Astrocyte (in vitro differentiated cells and primary cell): ENCODE data around the gene SATB2. TPM values are rescaled to one million over a fixed set of nuclear protein-coding genes. Genes with fewer than 3 reads are reported as not detected.

Experiments
- DNase-seq: peaks from one replicate; pipeline ENCODE4 v3.0.0-alpha.2; 2010; ENCODE audit warnings: low read depth
- FAIRE-seq: peaks from 2 replicates; lab custom pipeline; 2011; peaks lifted over from hg19 to GRCh38; lab: Jason Lieb, UNC
- H2AFZ ChIP-seq: 2 replicates; pipeline ENCODE4 v1.6.0; 2012; ENCODE audit warnings: low read depth, low read length, inconsistent platforms
- H3K27ac ChIP-seq: 2 replicates; pipeline ENCODE4 v1.5.1; 2011; ENCODE audit warnings: low read depth, low read length, inconsistent platforms
- H3K27me3 ChIP-seq: 2 replicates; pipeline ENCODE4 v1.6.0; 2011; ENCODE audit warnings: low read length, inconsistent platforms; ENCODE audit not compliant: insufficient read depth
- H3K36me3 ChIP-seq: 2 replicates; pipeline ENCODE4 v1.5.1; 2011; ENCODE audit warnings: low read length, inconsistent platforms; ENCODE audit not compliant: insufficient read depth
- H3K4me1 ChIP-seq: 2 replicates; pipeline ENCODE4 v1.5.1; 2011; ENCODE audit warnings: low read length, inconsistent platforms; ENCODE audit not compliant: insufficient read depth
- H3K4me2 ChIP-seq: 2 replicates; pipeline ENCODE4 v1.6.0; 2012; ENCODE audit warnings: low read length, inconsistent platforms
- H3K4me3 ChIP-seq: 2 replicates; pipeline ENCODE4 v1.5.1; 2011; ENCODE audit warnings: low read depth, mild to moderate bottlenecking, low read length, inconsistent platforms; ENCODE audit not compliant: insufficient read depth
- H3K79me2 ChIP-seq: 2 replicates; pipeline ENCODE4 v1.6.0; 2012; ENCODE audit warnings: mild to moderate bottlenecking, low read length, inconsistent platforms; ENCODE audit not compliant: insufficient read depth
- H3K9ac ChIP-seq: 2 replicates; pipeline ENCODE4 v1.6.0; 2012; ENCODE audit warnings: mild to moderate bottlenecking, low read length, inconsistent platforms
- H3K9me3 ChIP-seq: 2 replicates; pipeline ENCODE4 v1.5.1; 2012; ENCODE audit warnings: low read depth, mild to moderate bottlenecking, low read length, inconsistent platforms; ENCODE audit not compliant: insufficient read depth
- H4K20me1 ChIP-seq: 2 replicates; pipeline ENCODE4 v1.6.0; 2012; ENCODE audit warnings: low read length, inconsistent platforms; ENCODE audit not compliant: insufficient read depth
- H3K27ac Mint-ChIP-seq: one replicate; pipeline ENCODE4 v1.8.0; 2021; ENCODE audit warnings: mild to moderate bottlenecking, mixed read lengths; ENCODE audit not compliant: unreplicated experiment
- H3K27me3 Mint-ChIP-seq: one replicate; pipeline ENCODE4 v1.8.0; 2021; ENCODE audit warnings: low read depth, mixed read lengths; ENCODE audit not compliant: unreplicated experiment
- H3K36me3 Mint-ChIP-seq: one replicate; pipeline ENCODE4 v1.8.0; 2021; ENCODE audit warnings: low read depth, mixed read lengths; ENCODE audit not compliant: unreplicated experiment
- H3K4me1 Mint-ChIP-seq: one replicate; pipeline ENCODE4 v1.8.0; 2021; ENCODE audit warnings: low read depth, mixed read lengths; ENCODE audit not compliant: unreplicated experiment
- H3K4me3 Mint-ChIP-seq: one replicate; pipeline ENCODE4 v1.8.0; 2021; ENCODE audit warnings: mild to moderate bottlenecking, moderate library complexity, mixed read lengths; ENCODE audit not compliant: unreplicated experiment
- H3K9me3 Mint-ChIP-seq: one replicate; pipeline ENCODE4 v1.8.0; 2021; ENCODE audit warnings: mild to moderate bottlenecking, mixed read lengths; ENCODE audit not compliant: unreplicated experiment
- EZH2 ChIP-seq: IDR thresholded peaks from 2 replicates; pipeline ENCODE4 v1.6.1; 2012; ENCODE audit warnings: mild to moderate bottlenecking, low read length, inconsistent platforms; ENCODE audit not compliant: insufficient read depth
- total RNA-seq: library from RNA; stranded (reverse); gene quantifications from 2 replicates; pipeline ENCODE4 v1.2.1, GENCODE V29; 2021
- TF ChIP-seq, protein P1 (sequence below): IDR thresholded peaks from 2 replicates; pipeline ENCODE4 v1.5.1; 2011; ENCODE audit warnings: low read depth, mild to moderate bottlenecking, inconsistent platforms, low read length, moderate library complexity; ENCODE audit not compliant: insufficient read depth

SATB2 gene
- total RNA-seq, 1 donor from 2014 or later: 12.3 TPM

DNA sequence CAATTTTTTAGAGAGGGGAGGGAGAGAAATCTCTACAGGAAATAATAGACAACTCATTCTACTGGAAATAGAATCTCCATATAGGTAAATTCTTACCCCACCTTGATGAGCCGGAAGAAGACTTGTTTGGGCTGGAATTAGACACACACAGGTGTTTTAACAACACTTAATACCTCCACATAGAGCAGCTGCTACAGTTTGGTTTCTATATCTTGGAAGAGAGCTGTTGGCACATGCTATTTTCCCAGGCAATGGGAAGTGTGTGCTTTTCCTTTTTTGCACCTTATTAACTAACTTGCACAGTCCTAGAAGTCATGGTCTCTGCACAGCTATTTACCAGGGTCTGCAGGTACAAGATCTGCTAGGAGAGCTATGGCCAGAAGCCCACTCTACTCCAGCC, 73.7 kb downstream of the SATB2 start:
- Mint-ChIP-seq H3K9me3 (no peaks in the 10 kb centered on the region), H3K27me3 (no peaks in the 10 kb centered on the region), H3K4me3 (no peak overlapping the region), H3K36me3 (no peaks in the 10 kb centered on the region), H3K4me1 (no peaks in the 10 kb centered on the region), H3K27ac (no peak overlapping the region)
- H3K36me3 ChIP-seq: peaks cover 3% of the 10 kb centered on the region
- H3K27me3 ChIP-seq: no peaks in the 10 kb centered on the region
- H3K4me2 ChIP-seq: no peak overlapping the region
- DNase-seq: no peak
- no peak overlapping the region for H3K4me3 ChIP-seq
- no peak overlapping the region for H2AFZ ChIP-seq
- no peaks in the 10 kb centered on the region for H3K9me3 ChIP-seq
- H3K27ac ChIP-seq: no peak overlapping the region
- no peak for FAIRE-seq
- no peaks in the 10 kb centered on the region for H3K79me2 ChIP-seq
- peaks cover 2% of the 10 kb centered on the region for H3K4me1 ChIP-seq
- TF ChIP-seq EZH2: no peak
- TF ChIP-seq, protein P1, sequence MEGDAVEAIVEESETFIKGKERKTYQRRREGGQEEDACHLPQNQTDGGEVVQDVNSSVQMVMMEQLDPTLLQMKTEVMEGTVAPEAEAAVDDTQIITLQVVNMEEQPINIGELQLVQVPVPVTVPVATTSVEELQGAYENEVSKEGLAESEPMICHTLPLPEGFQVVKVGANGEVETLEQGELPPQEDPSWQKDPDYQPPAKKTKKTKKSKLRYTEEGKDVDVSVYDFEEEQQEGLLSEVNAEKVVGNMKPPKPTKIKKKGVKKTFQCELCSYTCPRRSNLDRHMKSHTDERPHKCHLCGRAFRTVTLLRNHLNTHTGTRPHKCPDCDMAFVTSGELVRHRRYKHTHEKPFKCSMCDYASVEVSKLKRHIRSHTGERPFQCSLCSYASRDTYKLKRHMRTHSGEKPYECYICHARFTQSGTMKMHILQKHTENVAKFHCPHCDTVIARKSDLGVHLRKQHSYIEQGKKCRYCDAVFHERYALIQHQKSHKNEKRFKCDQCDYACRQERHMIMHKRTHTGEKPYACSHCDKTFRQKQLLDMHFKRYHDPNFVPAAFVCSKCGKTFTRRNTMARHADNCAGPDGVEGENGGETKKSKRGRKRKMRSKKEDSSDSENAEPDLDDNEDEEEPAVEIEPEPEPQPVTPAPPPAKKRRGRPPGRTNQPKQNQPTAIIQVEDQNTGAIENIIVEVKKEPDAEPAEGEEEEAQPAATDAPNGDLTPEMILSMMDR: no peak
- no peaks in the 10 kb centered on the region for H4K20me1 ChIP-seq
- no peak overlapping the region for H3K9ac ChIP-seq

DNA sequence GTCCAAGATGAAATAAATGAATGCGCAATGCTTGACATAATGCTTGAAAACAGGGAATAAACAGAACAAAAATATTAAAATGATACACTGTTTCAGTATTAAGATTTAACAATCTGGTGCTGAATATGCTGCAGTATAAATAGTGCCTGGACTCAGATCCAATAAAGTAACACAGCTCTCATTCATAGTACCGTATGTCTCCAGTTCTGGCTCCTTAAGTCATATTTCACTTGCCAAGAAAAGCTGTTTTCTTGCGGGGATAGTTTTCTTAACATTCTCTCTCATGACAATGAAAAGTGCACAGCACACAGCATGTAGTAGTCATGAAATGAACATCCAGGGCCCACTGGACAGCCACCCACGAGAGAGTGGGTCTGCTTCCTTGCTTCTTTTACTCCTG, 74.7 kb downstream of the SATB2 start:
- no peak overlapping the region for H3K4me3 ChIP-seq
- Mint-ChIP-seq H3K4me1 (no peaks in the 10 kb centered on the region), H3K27ac (no peak overlapping the region), H3K27me3 (no peaks in the 10 kb centered on the region), H3K4me3 (no peak overlapping the region), H3K36me3 (peaks cover 4% of the 10 kb centered on the region), H3K9me3 (no peaks in the 10 kb centered on the region)
- FAIRE-seq: no peak
- no peaks in the 10 kb centered on the region for H3K79me2 ChIP-seq
- H3K4me1 ChIP-seq: peaks cover 2% of the 10 kb centered on the region
- peaks cover 3% of the 10 kb centered on the region for H3K36me3 ChIP-seq
- H3K27me3 ChIP-seq: no peaks in the 10 kb centered on the region
- TF ChIP-seq EZH2: no peak
- TF ChIP-seq, protein P1: no peak
- no peak overlapping the region for H3K4me2 ChIP-seq
- DNase-seq: no peak
- no peak overlapping the region for H3K27ac ChIP-seq
- no peak overlapping the region for H3K9ac ChIP-seq
- no peaks in the 10 kb centered on the region for H3K9me3 ChIP-seq
- no peaks in the 10 kb centered on the region for H4K20me1 ChIP-seq
- H2AFZ ChIP-seq: no peak overlapping the region

DNA sequence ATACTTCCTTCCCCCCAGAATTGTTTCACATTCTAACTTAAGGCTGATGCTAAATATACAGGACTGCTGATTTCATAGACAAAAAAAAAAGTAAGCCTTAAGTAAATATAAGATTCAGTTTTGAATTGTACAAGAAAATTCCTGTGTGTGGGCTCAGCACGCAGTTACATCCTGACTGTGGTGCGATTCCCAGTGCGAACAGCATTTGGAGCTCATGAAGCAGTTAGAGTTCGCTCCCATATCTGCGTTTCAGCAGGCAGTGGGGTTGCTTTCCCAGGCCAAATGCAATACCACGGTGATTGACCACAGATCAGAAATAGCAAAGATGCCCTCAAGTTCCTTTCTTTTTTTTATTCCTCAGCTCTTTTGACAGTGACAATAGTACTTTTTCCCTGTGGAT, 75.6 kb downstream of the SATB2 start:
- Histone ChIP-seq H3K4me3 (no peak overlapping the region), H4K20me1 (no peaks in the 10 kb centered on the region), H3K79me2 (no peaks in the 10 kb centered on the region), H3K36me3 (peaks cover 3% of the 10 kb centered on the region), H3K27ac (no peak overlapping the region), H3K27me3 (no peaks in the 10 kb centered on the region), H3K4me2 (no peak overlapping the region), H3K9me3 (no peaks in the 10 kb centered on the region), H3K9ac (no peak overlapping the region), H3K4me1 (peaks cover 2% of the 10 kb centered on the region), H2AFZ (no peak overlapping the region)
- no peak overlapping the region for H3K27ac Mint-ChIP-seq
- peaks cover 4% of the 10 kb centered on the region for H3K36me3 Mint-ChIP-seq
- H3K9me3 Mint-ChIP-seq: no peaks in the 10 kb centered on the region
- TF ChIP-seq, protein P1: no peak
- TF ChIP-seq EZH2: no peak
- H3K4me1 Mint-ChIP-seq: no peaks in the 10 kb centered on the region
- H3K27me3 Mint-ChIP-seq: no peaks in the 10 kb centered on the region
- no peak overlapping the region for H3K4me3 Mint-ChIP-seq
- peak; percentile 3 for DNase-seq
- no peak for FAIRE-seq
